Measurements from ENCODE around the gene DEPDC4. TPM values are rescaled to one million over a fixed set of nuclear protein-coding genes. Genes with fewer than 3 reads are reported as not detected.

The DEPDC4 gene
- 0.39 TPM in 1 of 2 replicates, not detected in the other for total RNA-seq

DNA sequence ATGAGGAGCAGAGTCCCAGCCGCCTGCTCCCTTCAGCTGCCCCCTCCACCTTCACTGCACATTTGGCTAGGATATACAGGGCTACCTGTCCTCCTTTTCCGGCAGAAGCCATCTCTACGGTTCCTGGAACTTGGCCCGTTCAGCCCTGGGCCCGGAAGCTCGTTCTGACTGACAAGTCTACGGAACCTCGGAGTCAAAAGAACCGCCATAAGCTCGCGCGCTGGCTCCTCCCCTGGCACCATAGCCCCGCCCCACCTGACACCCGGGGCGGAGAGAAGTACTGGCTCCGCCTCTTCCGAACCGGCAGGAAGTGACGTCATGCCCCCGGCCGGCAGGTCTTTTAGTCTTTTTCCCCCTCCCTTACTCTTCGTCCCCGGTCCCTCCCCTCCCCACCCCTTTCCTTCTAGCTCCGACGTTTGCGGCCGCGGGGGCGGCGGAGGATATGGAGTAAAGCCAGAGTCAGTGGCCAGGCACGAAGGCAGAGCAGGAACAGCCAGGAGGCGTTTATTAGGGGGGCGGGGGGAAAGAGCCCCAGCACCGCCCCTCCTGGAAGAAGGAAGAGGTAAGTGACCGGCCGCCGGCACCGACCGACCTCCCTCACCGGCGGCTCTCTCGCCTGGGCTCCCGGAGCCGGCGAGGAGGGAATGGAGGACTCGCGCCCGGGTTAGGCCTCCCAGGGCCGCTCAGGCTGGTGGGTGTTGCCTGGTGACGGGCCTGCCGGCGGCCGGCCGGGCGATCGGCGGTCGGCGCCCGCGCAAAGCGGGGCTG lies at the start of gene DEPDC4, which contains the start of gene SCYL2:
TSS of gene DEPDC4 (minus strand) at position 245 of the 768 bp plus-strand sequence. CDS start at position 242, 3 bp downstream.
TSS of gene SCYL2 (plus strand) at position 343 of the 768 bp plus-strand sequence. CDS start 15,794 bp downstream, outside the sequence.

DNA sequence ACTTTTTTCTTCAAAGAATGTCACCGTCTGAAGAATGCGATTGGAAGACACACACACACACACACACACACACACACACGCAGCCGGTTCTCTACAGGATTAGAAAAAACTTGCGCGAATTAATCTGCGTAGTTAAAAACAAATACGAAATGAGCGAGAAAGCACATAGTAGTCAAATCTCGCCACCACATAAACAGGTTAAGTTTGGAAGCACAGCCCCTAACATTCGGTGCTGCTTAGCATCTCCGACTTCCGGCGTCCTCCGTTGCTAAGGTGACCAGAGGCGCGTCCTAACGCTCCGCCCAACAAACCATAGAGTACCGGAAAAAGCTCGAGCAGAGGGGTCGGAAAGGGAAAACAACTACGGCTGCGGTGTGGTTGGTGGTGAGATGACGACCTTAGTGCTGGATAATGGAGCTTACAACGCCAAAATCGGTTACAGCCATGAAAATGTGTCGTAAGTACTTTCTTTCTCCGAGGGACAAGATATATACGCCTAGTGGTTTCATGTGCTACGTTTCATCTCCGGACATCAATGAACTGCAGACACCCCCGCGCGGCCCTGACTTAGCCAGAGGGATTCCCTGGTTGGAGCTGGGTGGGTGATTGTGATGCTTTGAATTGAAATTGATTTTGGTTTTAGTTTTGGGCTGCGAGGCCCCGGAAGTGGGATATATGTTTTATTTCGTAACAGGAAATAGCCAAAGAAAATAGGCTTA lies 66.3 kb downstream of the DEPDC4 start, which contains the start of gene ACTR6:
TSS of gene ACTR6 (plus strand) at position 353 of the 719 bp plus-strand sequence. CDS start at position 390, 37 bp downstream.

Other genes with a start within 250 kb of the DEPDC4 start
- 11.6 and 12.0 TPM in 2 replicates for gene BLTP3B, start 124.2 kb downstream of the DEPDC4 start, total RNA-seq
- 11.0 and 13.5 TPM in 2 replicates for gene ACTR6, start 66.3 kb downstream of the DEPDC4 start, total RNA-seq
- gene SCYL2, start 98 bp upstream of the DEPDC4 start, total RNA-seq: 32.1 and 34.4 TPM in 2 replicates
- gene SLC17A8, start 90.0 kb upstream of the DEPDC4 start, total RNA-seq: not detected in 2 replicates
- not detected in 2 replicates for gene NR1H4, start 206.8 kb upstream of the DEPDC4 start, total RNA-seq